PFSK-1 (cell line): ENCODE measurements around the gene IGHMBP2. TPM values are rescaled to one million over a fixed set of nuclear protein-coding genes. Genes with fewer than 3 reads are reported as not detected.

Experiments used
- FOXP2 ChIP-seq: optimal IDR thresholded peaks from 2 replicates; pipeline ENCODE3; 2011; ENCODE audit warnings: borderline replicate concordance, control low read depth, inconsistent platforms; ENCODE audit not compliant: insufficient read depth; ENCODE audit errors: extremely low read length, extremely low read depth
- POLR2AphosphoS5 ChIP-seq: IDR thresholded peaks from 2 replicates; pipeline ENCODE4 v1.6.1; 2012; ENCODE audit warnings: low read depth, mild to moderate bottlenecking, control low read depth, low read length, moderate library complexity
- REST ChIP-seq, 2 experiments: IDR thresholded peaks; 2 replicates each; pipeline versions ENCODE4 v1.6.1 to v1.8.0; 2011 to 2012; ENCODE audit warnings: low read depth in 2 of 2, low read length in 2 of 2, control low read depth in 1 of 2, inconsistent platforms in 1 of 2, mild to moderate bottlenecking in 1 of 2, moderate library complexity in 1 of 2; ENCODE audit not compliant: insufficient read depth in 1 of 2
- SIN3A ChIP-seq: IDR thresholded peaks from 2 replicates; pipeline ENCODE4 v1.6.1; 2012; ENCODE audit warnings: mild to moderate bottlenecking, low read length, moderate library complexity, borderline replicate concordance; ENCODE audit not compliant: insufficient read depth
- TAF1 ChIP-seq: IDR thresholded peaks from 2 replicates; pipeline ENCODE4 v1.6.1; 2012; ENCODE audit warnings: low read length, control low read depth, borderline replicate concordance; ENCODE audit not compliant: insufficient read depth
- polyA plus RNA-seq: library from polyadenylated mRNA; unstranded; fragments of >200 nt; gene quantifications from one replicate; pipeline ENCODE4 v1.2.1, GENCODE V29; 2012; ENCODE audit warnings: low read depth, missing spikeins; ENCODE audit not compliant: insufficient read length

The IGHMBP2 gene
- 25.3 TPM for polyA plus RNA-seq

- TF ChIP-seq SIN3A: peak; percentile 55; the same call in 1 of the 2 replicates
- peak; percentile 88 for TF ChIP-seq POLR2AphosphoS5
- peak; percentile 98 for TF ChIP-seq TAF1
- peak; percentile 90 for TF ChIP-seq FOXP2
- peak; percentile 46 to 77; a peak in 3 of 4 replicates for TF ChIP-seq REST (IDR thresholded peaks at IDR 0.05; ENCODE audit: insufficient read depth in 1 of 2, low read depth in 2 of 2, low read length in 2 of 2)
Observed at GRCh38 chr11:68903288-68904247, at the start of gene IGHMBP2, which contains the start of gene MRPL21. Gene IGHMBP2 (plus strand): TSS chr11:68903891. CDS start chr11:68903953, 62 bp downstream. Gene MRPL21 (minus strand): TSS chr11:68903832. CDS start chr11:68903810, 22 bp downstream.

- TF ChIP-seq POLR2AphosphoS5: no peak
- no peak for TF ChIP-seq SIN3A
- no peak for TF ChIP-seq TAF1
- no peak for TF ChIP-seq REST (IDR thresholded peaks at IDR 0.05; ENCODE audit: insufficient read depth in 1 of 2, low read depth in 2 of 2, low read length in 2 of 2)
Observed at GRCh38 chr11:68854273-68854958, 49.3 kb upstream of the IGHMBP2 start.

GRCh38 chr11:68855205-68855981 is 48.3 kb upstream of the IGHMBP2 start:
- TF ChIP-seq REST (IDR thresholded peaks at IDR 0.05; ENCODE audit: insufficient read depth in 1 of 2, low read depth in 2 of 2, low read length in 2 of 2): no peak
- TF ChIP-seq FOXP2: peak; percentile 53

GRCh38 chr11:68857037-68857586 is 46.6 kb upstream of the IGHMBP2 start:
- TF ChIP-seq SIN3A (no peak), FOXP2 (no peak), POLR2AphosphoS5 (no peak), REST (IDR thresholded peaks at IDR 0.05; ENCODE audit: insufficient read depth in 1 of 2, low read depth in 2 of 2, low read length in 2 of 2) (no peak)
